ENCODE measurements around the gene GRAMD1B.

Gene GRAMD1B

GRCh38 chr11:123429913-123430720 lies at the start of gene GRAMD1B:
TSS of gene GRAMD1B (plus strand) at chr11:123430269. CDS start at chr11:123430793, 524 bp downstream.
- DNase-seq (ENCODE audit: low read depth in 2 of 2): peak; percentile 61 to 66

DNA sequence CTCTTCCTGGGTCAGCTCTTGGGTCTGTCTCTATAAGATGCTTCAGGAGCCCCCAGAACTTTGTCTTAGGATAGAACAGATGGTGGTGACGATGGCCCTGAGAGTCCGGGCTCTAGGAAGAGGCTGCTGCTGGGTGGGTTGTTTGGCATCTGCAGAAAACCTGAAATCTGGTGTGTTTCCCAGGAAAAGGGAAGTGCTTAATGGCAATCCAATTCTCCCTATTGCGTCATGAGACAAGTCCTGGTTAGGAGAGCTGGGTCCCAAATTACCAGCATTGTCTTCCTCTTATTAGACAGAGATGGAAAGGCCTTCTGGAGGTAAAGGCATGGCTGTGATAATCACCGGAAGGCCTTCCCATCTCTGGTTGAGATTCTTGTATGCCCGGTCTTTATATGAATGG lies 48.9 kb upstream of the GRAMD1B start:
- no peak for DNase-seq (ENCODE audit: low read depth in 2 of 2)

DNA sequence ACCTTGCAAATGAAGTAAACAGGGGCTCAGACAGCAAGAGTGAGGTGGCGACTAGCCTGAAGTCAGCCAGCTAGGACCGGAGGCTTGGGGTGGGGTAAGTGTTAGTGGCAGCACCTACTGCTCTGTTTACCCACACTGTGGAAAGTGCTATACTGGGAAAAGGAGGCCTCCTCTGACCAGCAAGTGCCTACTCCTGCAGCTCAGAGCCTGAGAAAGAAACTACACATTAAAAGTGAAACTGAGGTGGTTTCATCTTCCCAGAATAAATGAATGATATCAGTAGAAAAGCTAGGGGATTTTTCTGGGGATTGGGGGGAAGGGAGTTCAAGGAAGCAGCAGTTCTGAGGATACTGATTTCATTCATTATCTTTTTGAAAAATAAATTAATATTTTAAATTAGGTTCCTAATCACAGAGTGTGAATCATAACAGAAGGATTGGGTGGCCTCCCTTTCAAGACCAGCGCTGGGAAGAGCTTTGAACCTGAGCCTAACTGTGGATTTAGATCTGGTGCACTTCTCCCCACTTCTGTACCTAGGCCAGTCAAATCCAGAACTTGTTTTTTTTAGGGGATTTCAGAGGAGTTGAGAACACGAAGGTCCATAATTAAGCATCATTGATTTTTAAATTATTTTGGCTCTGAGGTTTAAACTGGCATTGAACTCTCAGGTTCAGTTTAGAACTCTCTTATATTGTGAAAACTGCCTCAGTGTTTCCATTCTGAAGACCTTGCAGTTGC lies 48.1 kb upstream of the GRAMD1B start:
- DNase-seq (ENCODE audit: low read depth in 2 of 2): peak; percentile 63 to 67

- no peak for DNase-seq (ENCODE audit: low read depth in 2 of 2)
Observed at GRCh38 chr11:123382555-123383074, 47.5 kb upstream of the GRAMD1B start.

GRCh38 chr11:123384116-123384515 lies 46.0 kb upstream of the GRAMD1B start:
- no peak for DNase-seq (ENCODE audit: low read depth in 2 of 2)

DNA sequence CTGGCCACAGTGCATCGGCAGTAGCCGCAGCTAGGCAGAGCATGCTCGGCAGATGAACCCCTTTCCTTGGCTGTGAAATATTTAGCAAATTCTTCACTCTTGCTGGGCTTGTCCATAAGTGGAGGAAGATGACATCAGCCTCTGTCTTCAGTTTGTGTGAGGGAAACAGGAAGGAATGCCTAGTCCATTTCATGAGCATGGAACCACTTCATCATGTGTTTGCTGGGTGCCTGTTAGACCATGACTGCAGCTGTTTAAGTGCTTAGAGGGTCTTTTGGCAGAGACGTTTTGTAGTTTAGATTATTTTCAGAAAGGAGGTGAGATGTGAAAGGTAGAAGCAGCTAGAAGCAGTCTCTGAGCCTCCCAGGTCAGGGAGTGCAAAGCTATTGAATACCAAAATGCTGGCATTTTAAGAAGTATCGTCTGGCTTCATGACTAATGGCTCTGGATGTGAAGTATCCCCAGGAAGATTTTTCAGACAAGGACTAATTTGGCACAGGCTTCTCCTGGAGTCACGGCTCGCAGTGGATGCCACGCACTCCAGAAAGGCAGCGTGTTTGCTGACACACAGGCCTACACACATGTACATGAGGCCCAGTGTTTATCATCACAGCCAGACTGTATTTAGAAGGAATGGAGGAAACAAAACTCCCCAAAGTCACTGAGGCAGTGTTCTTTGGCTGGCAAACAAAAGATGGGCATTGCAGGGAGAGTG lies 43.1 kb upstream of the GRAMD1B start:
- no peak for DNase-seq (ENCODE audit: low read depth in 2 of 2)

- DNase-seq (ENCODE audit: low read depth in 2 of 2): no peak
Observed at GRCh38 chr11:123388640-123389039, 41.4 kb upstream of the GRAMD1B start.

GRCh38 chr11:123390146-123390545 lies 39.9 kb upstream of the GRAMD1B start:
- no peak for DNase-seq (ENCODE audit: low read depth in 2 of 2)

DNA sequence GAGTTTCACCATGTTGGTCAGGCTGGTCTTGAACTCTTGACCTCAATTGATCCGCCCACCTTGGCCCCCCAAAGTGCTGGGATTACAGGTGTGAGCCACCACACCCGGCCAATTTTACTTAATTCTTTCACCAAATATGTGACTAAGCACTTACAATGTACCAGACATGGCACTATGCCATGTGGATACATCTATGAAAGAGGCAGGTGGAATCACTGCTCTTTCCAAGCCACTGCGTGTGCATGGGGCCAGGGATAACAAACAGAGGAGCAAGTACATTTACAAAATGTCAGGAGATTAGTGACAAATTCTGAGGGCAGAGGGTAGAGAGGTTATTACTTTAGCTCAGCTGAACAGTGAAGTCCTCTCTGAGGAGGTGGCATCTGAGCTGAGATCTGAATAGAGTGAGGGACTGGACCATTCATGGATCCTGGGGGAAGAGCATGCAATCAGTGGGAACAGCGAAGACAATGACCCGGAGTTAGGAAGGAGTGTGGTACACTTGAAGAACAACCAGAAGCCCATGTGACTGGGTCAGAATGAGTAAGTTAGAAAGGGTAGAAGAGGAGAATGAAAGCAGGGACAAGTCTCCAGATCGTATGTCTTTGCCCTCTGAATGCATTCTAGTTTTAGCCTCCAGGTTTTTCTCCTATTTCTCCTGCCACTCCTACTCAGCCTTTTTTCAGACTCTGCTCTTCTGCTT lies 38.3 kb upstream of the GRAMD1B start:
- no peak for DNase-seq (ENCODE audit: low read depth in 2 of 2)

DNA sequence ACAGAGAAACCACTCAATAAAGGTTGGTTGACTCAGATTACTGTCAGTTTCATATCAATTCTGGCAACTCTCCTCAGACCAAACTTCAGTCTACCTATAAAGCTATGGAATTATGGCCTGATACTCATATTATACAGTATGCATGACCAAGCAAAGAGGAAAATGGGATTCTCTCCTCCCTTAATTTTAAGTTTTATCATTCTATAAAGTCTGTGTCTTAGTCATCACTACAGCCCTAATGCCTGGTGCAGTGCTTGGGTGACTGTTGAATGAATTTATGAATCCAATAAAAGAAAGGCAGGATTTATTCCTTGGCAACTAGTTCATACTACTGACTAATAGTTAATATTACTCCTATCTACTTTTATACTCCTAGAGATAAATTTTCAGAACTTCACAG lies 37.6 kb upstream of the GRAMD1B start:
- no peak for DNase-seq (ENCODE audit: low read depth in 2 of 2)

GRCh38 chr11:123392844-123393243 lies 37.2 kb upstream of the GRAMD1B start:
- no peak for DNase-seq (ENCODE audit: low read depth in 2 of 2)

DNA sequence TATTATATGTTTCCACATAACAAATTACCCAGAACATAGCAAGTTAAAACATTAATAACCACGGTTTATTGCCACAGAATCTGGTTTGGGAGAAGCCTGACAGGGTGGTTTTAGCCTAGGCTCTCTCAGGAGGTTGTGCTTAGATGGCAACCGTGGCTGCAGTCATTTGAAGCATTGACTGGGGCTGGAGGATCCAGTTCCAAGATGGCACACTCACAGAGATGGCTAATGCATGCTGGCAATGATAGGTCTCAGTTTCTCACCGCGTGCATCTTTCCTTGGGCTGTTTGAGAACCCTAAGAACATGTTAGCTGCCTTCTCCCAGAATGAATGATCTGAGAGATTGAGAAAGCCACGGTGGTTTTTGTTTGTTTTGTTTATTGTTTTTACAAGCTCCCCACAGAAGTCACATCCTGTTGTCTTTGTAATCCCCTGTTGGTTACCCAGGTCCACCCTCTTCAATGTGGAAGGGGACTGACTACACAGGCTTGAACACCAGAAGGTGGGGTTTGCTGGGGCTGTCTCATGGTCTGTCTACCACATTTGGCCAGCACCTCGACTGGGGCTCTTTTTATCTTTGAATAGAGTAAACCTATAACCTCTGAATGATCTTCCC lies 36.6 kb upstream of the GRAMD1B start:
- DNase-seq (ENCODE audit: low read depth in 2 of 2): no peak

- DNase-seq (ENCODE audit: low read depth in 2 of 2): no peak
Observed at GRCh38 chr11:123404676-123405075, 25.4 kb upstream of the GRAMD1B start.

DNA sequence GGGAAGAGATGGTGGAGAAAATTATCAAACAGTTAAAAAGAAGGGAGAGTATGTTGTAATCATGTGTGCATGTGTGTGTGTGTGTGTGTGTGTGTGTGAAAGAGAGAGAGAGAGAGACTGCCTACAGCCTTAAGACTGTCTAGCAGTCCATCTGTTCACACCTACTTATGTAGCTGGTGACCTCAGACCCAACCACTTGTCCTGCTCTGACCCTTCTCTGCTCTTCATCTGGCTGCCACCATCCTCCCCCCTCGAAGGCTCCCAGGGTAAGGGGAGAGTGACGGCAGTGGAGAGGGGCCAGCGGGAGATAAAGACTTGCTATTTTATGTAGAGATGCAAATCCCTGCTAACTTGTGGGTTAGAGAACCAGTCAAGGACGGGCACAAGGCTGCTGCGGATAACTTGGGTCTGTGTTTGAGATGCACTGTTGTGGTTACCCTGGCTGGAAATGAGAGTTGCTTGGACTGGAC lies 24.9 kb upstream of the GRAMD1B start:
- no peak for DNase-seq (ENCODE audit: low read depth in 2 of 2)

GRCh38 chr11:123406441-123407129 lies 23.5 kb upstream of the GRAMD1B start:
- DNase-seq (ENCODE audit: low read depth in 2 of 2): no peak

DNA sequence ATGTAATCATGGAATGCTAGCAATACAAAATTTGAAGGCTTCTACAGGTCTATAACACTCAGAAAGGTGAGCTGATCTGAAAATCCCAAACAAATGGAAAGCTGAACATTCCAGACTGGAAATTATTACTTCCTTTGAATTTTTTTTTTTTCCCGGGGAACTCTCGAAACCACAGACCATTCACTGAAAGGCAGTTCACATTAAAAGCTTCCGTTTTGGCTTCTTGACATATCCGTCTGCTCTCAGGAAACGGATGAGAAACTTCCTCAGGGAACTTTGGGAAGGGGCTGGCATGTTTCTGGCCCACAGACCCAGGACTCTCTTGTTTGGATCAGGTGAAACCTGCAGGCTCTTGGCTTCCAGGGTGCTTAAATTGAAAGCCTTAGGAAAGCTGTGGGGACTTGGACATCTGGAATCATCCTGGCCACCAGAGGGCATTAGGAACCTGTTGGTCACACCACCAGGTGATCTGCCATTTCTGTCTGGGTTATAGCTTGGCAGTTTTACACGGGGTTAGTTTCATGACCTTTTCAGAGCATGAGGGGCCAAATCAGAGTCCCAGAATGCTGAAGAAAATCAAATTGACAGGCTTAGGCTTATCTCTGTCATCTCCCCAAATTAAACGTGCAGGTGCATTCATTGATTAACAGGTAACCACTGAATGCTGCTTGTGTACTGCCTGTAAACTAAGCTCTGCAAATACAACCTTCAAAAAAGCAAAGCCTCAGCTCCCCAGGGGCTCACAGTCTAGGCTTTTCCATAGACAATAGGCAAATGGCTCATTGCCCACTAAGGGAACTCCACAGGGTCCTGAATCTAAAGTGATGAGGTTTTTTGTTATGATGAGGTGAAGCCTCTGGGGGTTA lies 22.7 kb upstream of the GRAMD1B start:
- DNase-seq (ENCODE audit: low read depth in 2 of 2): peak; percentile 12 to 51

- no peak for DNase-seq (ENCODE audit: low read depth in 2 of 2)
Observed at GRCh38 chr11:123407996-123408597, 22.0 kb upstream of the GRAMD1B start.

DNA sequence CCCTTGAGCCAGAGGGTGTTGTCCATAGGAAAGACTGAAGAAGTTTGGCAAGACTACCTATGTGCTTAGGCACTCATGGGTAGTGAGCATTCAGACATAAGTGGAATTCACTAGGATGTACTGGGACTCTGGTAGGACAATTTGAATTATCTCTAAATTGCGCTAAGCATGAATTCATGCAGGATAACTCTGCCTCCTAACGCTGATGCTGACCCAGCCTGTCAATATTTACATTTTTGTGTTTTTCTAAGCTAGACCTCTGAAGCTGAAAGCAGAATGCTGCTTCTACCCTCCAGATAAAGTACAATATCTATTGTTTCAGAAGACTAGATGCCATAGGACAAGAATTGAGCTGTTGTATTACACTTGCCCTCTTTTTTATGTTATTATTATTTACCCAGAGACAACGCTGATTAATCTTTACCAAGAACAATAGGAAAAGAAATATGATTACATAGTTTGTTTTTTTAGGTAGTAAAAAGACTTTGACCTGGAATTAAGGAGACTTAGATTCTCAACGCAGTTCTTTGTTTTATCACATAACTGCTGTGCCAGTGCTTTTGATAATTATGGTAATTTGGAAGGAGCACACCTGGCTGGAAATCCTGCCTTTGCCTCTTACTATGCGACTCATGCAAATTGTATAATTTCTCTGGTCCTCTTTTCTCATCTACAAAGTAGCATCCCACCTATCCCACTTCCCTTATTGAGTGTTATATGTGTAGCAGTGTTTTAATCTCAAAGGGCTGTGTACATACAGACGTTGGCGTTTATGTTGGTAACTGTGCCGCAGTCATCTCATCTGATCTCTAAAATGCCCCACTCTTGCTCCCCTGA lies 21.2 kb upstream of the GRAMD1B start:
- no peak for DNase-seq (ENCODE audit: low read depth in 2 of 2)
